Neural cell (in vitro differentiated cells): Measurements from ENCODE around the gene ADCY5. TPM values are rescaled to one million over a fixed set of nuclear protein-coding genes. Genes with fewer than 3 reads are reported as not detected.

ENCODE experiments used
- H2AFZ ChIP-seq: fragments of 200-600, 300-800 bp; sonication (generic), shearing (Covaris generic); 2 replicates; pipeline ENCODE4 v1.6.0; 2014; ENCODE audit warnings: low read depth, mild to moderate bottlenecking, antibody characterized with exemption, low read length, moderate library complexity
- H3F3A ChIP-seq: fragments of 200-600 bp; shearing (Covaris generic); 2 replicates; pipeline ENCODE4 v1.6.1; 2016; ENCODE audit warnings: mild to moderate bottlenecking, moderate library complexity, mixed read lengths, antibody characterized with exemption, low read length; ENCODE audit not compliant: insufficient read depth, poor library complexity, severe bottlenecking
- H3K27ac ChIP-seq: fragments of 200-600, 300-800 bp; sonication (generic), shearing (Covaris generic); 2 replicates; pipeline ENCODE4 v1.5.1; 2014; ENCODE audit warnings: mild to moderate bottlenecking, low read length, moderate library complexity
- H3K27me3 ChIP-seq: fragments of 300-800, 200-600 bp; sonication (generic), shearing (Covaris generic); 2 replicates; pipeline ENCODE4 v1.6.0; 2014; ENCODE audit warnings: mild to moderate bottlenecking, low read depth, low read length, moderate library complexity; ENCODE audit not compliant: insufficient read depth
- H3K36me3 ChIP-seq: fragments of 300-800, 200-600 bp; sonication (generic), shearing (Covaris generic); 2 replicates; pipeline ENCODE4 v1.5.1; 2014; ENCODE audit warnings: mild to moderate bottlenecking, antibody characterized with exemption, low read length, moderate library complexity; ENCODE audit not compliant: insufficient read depth
- H3K4me2 ChIP-seq: fragments of 300-800, 200-600 bp; sonication (generic), shearing (Covaris generic); 2 replicates; pipeline ENCODE4 v1.6.0; 2014; ENCODE audit warnings: mild to moderate bottlenecking, low read length
- H3K4me3 ChIP-seq: fragments of 300-800, 200-600 bp; sonication (generic), shearing (Covaris generic); 2 replicates; pipeline ENCODE4 v1.5.1; 2014; ENCODE audit warnings: mild to moderate bottlenecking, low read length, moderate library complexity
- H3K79me2 ChIP-seq: fragments of 200-600 bp; shearing (Covaris generic); replicated peaks from 2 replicates; pipeline ENCODE4 v1.6.0; 2014; ENCODE audit warnings: mild to moderate bottlenecking, low read length, moderate library complexity; ENCODE audit not compliant: insufficient read depth
- H3K9ac ChIP-seq: fragments of 300-800, 200-600 bp; sonication (generic), shearing (Covaris generic); 2 replicates; pipeline ENCODE4 v1.6.1; 2016; ENCODE audit warnings: mild to moderate bottlenecking, low read length, mixed read lengths
- H3K9me2 ChIP-seq: fragments of 200-600 bp; shearing (Covaris generic); 2 replicates; pipeline ENCODE4 v1.6.1; 2016; ENCODE audit warnings: mild to moderate bottlenecking, low read length, mixed read lengths; ENCODE audit not compliant: insufficient read depth
- H3K9me3 ChIP-seq: fragments of 200-600, 300-800 bp; sonication (generic), shearing (Covaris generic); 2 replicates; pipeline ENCODE4 v1.6.1; 2016; ENCODE audit warnings: mild to moderate bottlenecking, mixed run types, low read length, moderate library complexity, mixed read lengths
- H4K20me1 ChIP-seq: fragments of 200-600 bp; shearing (Covaris generic); 2 replicates; pipeline ENCODE4 v1.6.1; 2016; ENCODE audit warnings: mild to moderate bottlenecking, mixed run types; ENCODE audit not compliant: insufficient read depth
- EP300 ChIP-seq: fragments of 450-650 bp; conservative IDR thresholded peaks from 2 replicates; pipeline ENCODE4 v1.6.1; 2014; ENCODE audit warnings: antibody characterized with exemption, mild to moderate bottlenecking, moderate library complexity; ENCODE audit not compliant: poor library complexity, severe bottlenecking
- EZH2 ChIP-seq: fragments of 200-600, 300-800 bp; shearing (Covaris generic), sonication (generic); IDR thresholded peaks from 2 replicates; pipeline ENCODE4 v1.6.1; 2014; ENCODE audit warnings: antibody characterized with exemption, low read length, borderline replicate concordance, mild to moderate bottlenecking; ENCODE audit not compliant: insufficient read depth, poor library complexity, severe bottlenecking
- MXI1 ChIP-seq: fragments of 450-650 bp; conservative IDR thresholded peaks from 2 replicates; pipeline ENCODE4 v1.6.1; 2014; ENCODE audit warnings: antibody characterized with exemption, mild to moderate bottlenecking; ENCODE audit not compliant: poor library complexity, severe bottlenecking
- POLR2AphosphoS5 ChIP-seq: IDR thresholded peaks from 2 replicates; pipeline ENCODE4 v1.6.1; 2012
- RAD21 ChIP-seq: fragments of 450-650 bp; conservative IDR thresholded peaks from 2 replicates; pipeline ENCODE4 v1.6.1; 2014; ENCODE audit warnings: antibody characterized with exemption, mild to moderate bottlenecking, moderate library complexity
- SMC3 ChIP-seq: fragments of 450-650 bp; conservative IDR thresholded peaks from 2 replicates; pipeline ENCODE4 v1.6.1; 2014; ENCODE audit warnings: antibody characterized with exemption, mild to moderate bottlenecking, moderate library complexity; ENCODE audit not compliant: poor library complexity
- TAF1 ChIP-seq: IDR thresholded peaks from 2 replicates; pipeline ENCODE4 v1.6.1; 2012; ENCODE audit warnings: low read depth
- polyA plus RNA-seq: library from polyadenylated mRNA; depleted of rRNA; stranded (reverse); fragments of >200 nt; gene quantifications from 2 replicates; pipeline ENCODE4 v1.2.3, GENCODE V29; 2014
- TF ChIP-seq, protein P1 (sequence below): fragments of 450-650 bp; IDR thresholded peaks from 2 replicates; pipeline ENCODE4 v1.5.1; 2014; ENCODE audit warnings: antibody characterized with exemption, mild to moderate bottlenecking, moderate library complexity; ENCODE audit not compliant: poor library complexity, severe bottlenecking
- TF ChIP-seq, protein P2 (sequence below): IDR thresholded peaks from 2 replicates; pipeline ENCODE4 v1.6.1; 2012; ENCODE audit warnings: borderline replicate concordance

The ADCY5 gene
- polyA plus RNA-seq, 1 donor from 2014 or later, result 7.7 TPM

DNA sequence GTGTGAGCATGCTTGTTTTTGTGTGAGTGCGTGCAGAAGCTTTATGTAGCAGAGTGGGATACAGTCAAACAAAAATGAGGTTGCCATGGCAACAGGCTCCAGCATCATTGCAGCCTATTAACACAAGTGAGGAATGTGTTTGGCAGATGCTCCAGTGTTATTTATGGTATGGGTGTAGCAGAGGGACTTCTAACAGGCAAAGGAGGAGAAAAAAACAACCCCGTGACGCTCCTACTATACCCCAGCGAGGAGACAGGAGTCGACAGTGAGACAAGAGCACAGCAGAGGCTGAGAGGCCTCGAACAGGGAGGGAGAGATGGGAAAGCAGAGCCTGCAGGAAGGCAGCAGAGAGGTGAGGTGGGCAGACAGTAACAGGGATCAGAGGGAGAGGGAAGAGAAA is 4.9 kb downstream of the ADCY5 start:
- TF ChIP-seq, protein P1, sequence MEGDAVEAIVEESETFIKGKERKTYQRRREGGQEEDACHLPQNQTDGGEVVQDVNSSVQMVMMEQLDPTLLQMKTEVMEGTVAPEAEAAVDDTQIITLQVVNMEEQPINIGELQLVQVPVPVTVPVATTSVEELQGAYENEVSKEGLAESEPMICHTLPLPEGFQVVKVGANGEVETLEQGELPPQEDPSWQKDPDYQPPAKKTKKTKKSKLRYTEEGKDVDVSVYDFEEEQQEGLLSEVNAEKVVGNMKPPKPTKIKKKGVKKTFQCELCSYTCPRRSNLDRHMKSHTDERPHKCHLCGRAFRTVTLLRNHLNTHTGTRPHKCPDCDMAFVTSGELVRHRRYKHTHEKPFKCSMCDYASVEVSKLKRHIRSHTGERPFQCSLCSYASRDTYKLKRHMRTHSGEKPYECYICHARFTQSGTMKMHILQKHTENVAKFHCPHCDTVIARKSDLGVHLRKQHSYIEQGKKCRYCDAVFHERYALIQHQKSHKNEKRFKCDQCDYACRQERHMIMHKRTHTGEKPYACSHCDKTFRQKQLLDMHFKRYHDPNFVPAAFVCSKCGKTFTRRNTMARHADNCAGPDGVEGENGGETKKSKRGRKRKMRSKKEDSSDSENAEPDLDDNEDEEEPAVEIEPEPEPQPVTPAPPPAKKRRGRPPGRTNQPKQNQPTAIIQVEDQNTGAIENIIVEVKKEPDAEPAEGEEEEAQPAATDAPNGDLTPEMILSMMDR, result peak; percentile 66
- TF ChIP-seq POLR2AphosphoS5, result peak; percentile 74
- peak; percentile 64 for TF ChIP-seq MXI1
- TF ChIP-seq EP300, result peak; percentile 74
- peak; percentile 81 for TF ChIP-seq TAF1
- peak; percentile 50 for TF ChIP-seq SMC3
- TF ChIP-seq RAD21, result peak; percentile 40
- TF ChIP-seq, protein P2, sequence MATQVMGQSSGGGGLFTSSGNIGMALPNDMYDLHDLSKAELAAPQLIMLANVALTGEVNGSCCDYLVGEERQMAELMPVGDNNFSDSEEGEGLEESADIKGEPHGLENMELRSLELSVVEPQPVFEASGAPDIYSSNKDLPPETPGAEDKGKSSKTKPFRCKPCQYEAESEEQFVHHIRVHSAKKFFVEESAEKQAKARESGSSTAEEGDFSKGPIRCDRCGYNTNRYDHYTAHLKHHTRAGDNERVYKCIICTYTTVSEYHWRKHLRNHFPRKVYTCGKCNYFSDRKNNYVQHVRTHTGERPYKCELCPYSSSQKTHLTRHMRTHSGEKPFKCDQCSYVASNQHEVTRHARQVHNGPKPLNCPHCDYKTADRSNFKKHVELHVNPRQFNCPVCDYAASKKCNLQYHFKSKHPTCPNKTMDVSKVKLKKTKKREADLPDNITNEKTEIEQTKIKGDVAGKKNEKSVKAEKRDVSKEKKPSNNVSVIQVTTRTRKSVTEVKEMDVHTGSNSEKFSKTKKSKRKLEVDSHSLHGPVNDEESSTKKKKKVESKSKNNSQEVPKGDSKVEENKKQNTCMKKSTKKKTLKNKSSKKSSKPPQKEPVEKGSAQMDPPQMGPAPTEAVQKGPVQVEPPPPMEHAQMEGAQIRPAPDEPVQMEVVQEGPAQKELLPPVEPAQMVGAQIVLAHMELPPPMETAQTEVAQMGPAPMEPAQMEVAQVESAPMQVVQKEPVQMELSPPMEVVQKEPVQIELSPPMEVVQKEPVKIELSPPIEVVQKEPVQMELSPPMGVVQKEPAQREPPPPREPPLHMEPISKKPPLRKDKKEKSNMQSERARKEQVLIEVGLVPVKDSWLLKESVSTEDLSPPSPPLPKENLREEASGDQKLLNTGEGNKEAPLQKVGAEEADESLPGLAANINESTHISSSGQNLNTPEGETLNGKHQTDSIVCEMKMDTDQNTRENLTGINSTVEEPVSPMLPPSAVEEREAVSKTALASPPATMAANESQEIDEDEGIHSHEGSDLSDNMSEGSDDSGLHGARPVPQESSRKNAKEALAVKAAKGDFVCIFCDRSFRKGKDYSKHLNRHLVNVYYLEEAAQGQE, result peak; percentile 58
- no peak for TF ChIP-seq EZH2
- Histone ChIP-seq H3K27me3 (peaks cover 13% of the 10 kb centered on the region), H3K36me3 (no peaks in the 10 kb centered on the region), H3K9me2 (no peaks in the 10 kb centered on the region), H4K20me1 (no peaks in the 10 kb centered on the region), H3K27ac (peak overlapping the region; percentile 85), H3F3A (no peaks in the 10 kb centered on the region), H3K9ac (peak overlapping the region; percentile 66), H3K79me2 (peaks cover 12% of the 10 kb centered on the region), H2AFZ (peak overlapping the region; percentile 22), H3K4me3 (peak overlapping the region; percentile 62), H3K4me2 (peak overlapping the region; percentile 60), H3K9me3 (no peaks in the 10 kb centered on the region)

DNA sequence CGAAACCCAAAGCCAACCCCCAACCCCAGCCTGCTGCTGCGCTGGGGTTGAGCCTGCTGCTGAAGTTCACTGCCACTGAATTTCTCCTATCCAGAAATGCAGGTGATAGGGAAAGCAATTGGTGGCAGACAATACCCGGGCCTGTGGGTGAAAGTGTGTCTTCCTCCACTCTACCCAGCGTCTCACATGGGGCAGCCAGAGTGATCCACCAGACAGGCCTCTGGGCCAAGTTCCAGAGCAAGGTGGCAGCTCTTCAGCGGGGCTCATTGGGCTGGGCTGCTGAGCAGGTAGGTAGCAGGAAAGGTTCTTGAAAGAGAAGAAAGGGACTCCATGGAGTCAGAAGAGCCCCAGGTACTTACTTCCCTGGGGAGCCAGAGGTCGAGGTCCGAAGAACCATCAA is 6.0 kb downstream of the ADCY5 start:
- no peaks in the 10 kb centered on the region for H3K9me3 ChIP-seq
- H3K36me3 ChIP-seq, result no peaks in the 10 kb centered on the region
- H3K27ac ChIP-seq, result peak overlapping the region; percentile 85
- H4K20me1 ChIP-seq, result no peaks in the 10 kb centered on the region
- H3F3A ChIP-seq, result no peaks in the 10 kb centered on the region
- peaks cover 4% of the 10 kb centered on the region for H3K27me3 ChIP-seq
- TF ChIP-seq TAF1 (no peak), EZH2 (no peak)
- TF ChIP-seq, protein P2, result no peak
- no peaks in the 10 kb centered on the region for H3K9me2 ChIP-seq
- H3K9ac ChIP-seq, result no peak overlapping the region
- H3K4me2 ChIP-seq, result no peak overlapping the region
- no peak overlapping the region for H2AFZ ChIP-seq
- peaks cover 12% of the 10 kb centered on the region for H3K79me2 ChIP-seq
- H3K4me3 ChIP-seq, result no peak overlapping the region
